Testis (tissue), 2 donors: ENCODE results near the gene EPDR1.

ENCODE experiments used
- POLR2A ChIP-seq: fragments of 450-650 bp; IDR thresholded peaks from one replicate; pipeline ENCODE4 v1.6.1; 2017; ENCODE audit warnings: antibody characterized with exemption, mild to moderate bottlenecking, moderate library complexity
- TF ChIP-seq, protein P1 (sequence below), 3 experiments: fragments of 450-650 bp in 2 of 3; fragments of 200-600 bp in 1 of 3; sonication (generic) in 1 of 3; IDR thresholded peaks; one replicate each; pipeline ENCODE4 v1.5.1; 2016 to 2019; ENCODE audit warnings: antibody characterized with exemption in 3 of 3, mild to moderate bottlenecking in 2 of 3, moderate library complexity in 1 of 3

GRCh38 chr7:37908221-37908788, 12.1 kb upstream of the EPDR1 start:
- TF ChIP-seq, protein P1, sequence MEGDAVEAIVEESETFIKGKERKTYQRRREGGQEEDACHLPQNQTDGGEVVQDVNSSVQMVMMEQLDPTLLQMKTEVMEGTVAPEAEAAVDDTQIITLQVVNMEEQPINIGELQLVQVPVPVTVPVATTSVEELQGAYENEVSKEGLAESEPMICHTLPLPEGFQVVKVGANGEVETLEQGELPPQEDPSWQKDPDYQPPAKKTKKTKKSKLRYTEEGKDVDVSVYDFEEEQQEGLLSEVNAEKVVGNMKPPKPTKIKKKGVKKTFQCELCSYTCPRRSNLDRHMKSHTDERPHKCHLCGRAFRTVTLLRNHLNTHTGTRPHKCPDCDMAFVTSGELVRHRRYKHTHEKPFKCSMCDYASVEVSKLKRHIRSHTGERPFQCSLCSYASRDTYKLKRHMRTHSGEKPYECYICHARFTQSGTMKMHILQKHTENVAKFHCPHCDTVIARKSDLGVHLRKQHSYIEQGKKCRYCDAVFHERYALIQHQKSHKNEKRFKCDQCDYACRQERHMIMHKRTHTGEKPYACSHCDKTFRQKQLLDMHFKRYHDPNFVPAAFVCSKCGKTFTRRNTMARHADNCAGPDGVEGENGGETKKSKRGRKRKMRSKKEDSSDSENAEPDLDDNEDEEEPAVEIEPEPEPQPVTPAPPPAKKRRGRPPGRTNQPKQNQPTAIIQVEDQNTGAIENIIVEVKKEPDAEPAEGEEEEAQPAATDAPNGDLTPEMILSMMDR (IDR thresholded peaks at IDR 0.05) = no peak
- no peak for TF ChIP-seq POLR2A
